ENCODE measurements around the gene PGBD2. TPM values are rescaled to one million over a fixed set of nuclear protein-coding genes. Genes with fewer than 3 reads are reported as not detected.

The PGBD2 gene
- 5.1 to 6.1 TPM (median 5.3 TPM) in 3 replicates for polyA plus RNA-seq
- polyA plus RNA-seq (2011; ENCODE audit: low read depth): 4.4 TPM
- 1.6 and 2.5 TPM in 2 replicates for polyA plus RNA-seq (2011; cell fraction: cytosol; rRNA removed)
- 11.7 and 13.1 TPM in 2 replicates for polyA plus RNA-seq (2011; cell fraction: nucleus; rRNA removed)
- polyA plus RNA-seq (2012; ENCODE audit: low replicate concordance): 3.4 and 4.8 TPM in 2 replicates
- polyA minus RNA-seq: 2.4 to 7.9 TPM (median 6.9 TPM) in 3 replicates
- polyA minus RNA-seq (2011; cell fraction: cytosol; rRNA and poly(A)+ RNA removed): 3.1 TPM
- 4.3 and 8.8 TPM in 2 replicates for polyA minus RNA-seq (2011; cell fraction: nucleus; rRNA and poly(A)+ RNA removed)

GRCh38 chr1:248906009-248906752 is at the start of gene PGBD2:
TSS of gene PGBD2 (plus strand) at chr1:248906235. CDS start at chr1:248913863, 7,628 bp downstream.
- Histone ChIP-seq H3K27ac (ENCODE audit: control insufficient read depth, insufficient read depth, low read length) (peak within 1 kb of the TSS; percentile 78), H3K4me1 (ENCODE audit: control insufficient read depth, extremely low read depth, insufficient read depth, low read length) (peaks cover 6% of the 10 kb centered on the region), H3K4me2 (ENCODE audit: control insufficient read depth, extremely low read depth, insufficient read depth, low read depth, low read length) (peak within 1 kb of the TSS; percentile 98), H4K20me1 (ENCODE audit: control insufficient read depth, extremely low read depth, insufficient read depth, low read length) (no peaks in the 10 kb centered on the region), H3K9me3 (ENCODE audit: control insufficient read depth, low read depth, low read length) (no peaks in the 10 kb centered on the region), H3K36me3 (ENCODE audit: control insufficient read depth in 2 of 2, extremely low read depth in 1 of 2, insufficient read depth in 2 of 2, low read length in 2 of 2) (no peaks in the 10 kb centered on the region), H3K4me3 (ENCODE audit: control insufficient read depth in 2 of 3, extremely low read depth in 1 of 3, insufficient read depth in 2 of 3, low read depth in 1 of 3, low read length in 3 of 3) (peak within 1 kb of the TSS; percentile 71 to 83 (median 73)), H3K79me2 (ENCODE audit: control insufficient read depth, insufficient read depth, low read length) (peaks cover 9% of the 10 kb centered on the region), H3K9me1 (ENCODE audit: control insufficient read depth, extremely low read depth, insufficient read depth, low read length) (no peaks in the 10 kb centered on the region), H2AFZ (ENCODE audit: control insufficient read depth, low read length) (peak within 1 kb of the TSS; percentile 100), H3K9ac (ENCODE audit: control insufficient read depth, extremely low read depth, insufficient read depth, low read length) (peak within 1 kb of the TSS; percentile 79), H3K27me3 (ENCODE audit: control insufficient read depth, extremely low read depth, insufficient read depth, low read length) (no peaks in the 10 kb centered on the region)
- no peak for FAIRE-seq
- dilution Hi-C loops (cut with MboI; ENCODE audit: extremely low pct_ligation_motif_present, low sequenced_read_pairs): no loop called here
- DNase-seq (ENCODE audit: low read depth, low spot score): no peak
- TF ChIP-seq CTCF (optimal IDR thresholded peaks at IDR 0.05 in 1 of 3, IDR thresholded peaks at IDR 0.05 in 1 of 3, conservative IDR thresholded peaks at IDR 0.05 in 1 of 3; ENCODE audit: extremely low read depth in 1 of 3, insufficient read depth in 2 of 3, low read length in 3 of 3) (peak; percentile 43 to 83 (median 79)), EZH2 (IDR thresholded peaks at IDR 0.05; ENCODE audit: low read length) (no peak)

- FAIRE-seq (no peak), DNase-seq (ENCODE audit: low read depth, low spot score) (no peak)
- H4K20me1 ChIP-seq (ENCODE audit: control insufficient read depth, extremely low read depth, insufficient read depth, low read length): no peaks in the 10 kb centered on the region
- H3K36me3 ChIP-seq (ENCODE audit: control insufficient read depth in 2 of 2, extremely low read depth in 1 of 2, insufficient read depth in 2 of 2, low read length in 2 of 2): peaks cover 30 to 38% of the 10 kb centered on the region in 2 experiments
- peaks cover 23% of the 10 kb centered on the region for H3K79me2 ChIP-seq (ENCODE audit: control insufficient read depth, insufficient read depth, low read length)
- no peak for TF ChIP-seq CTCF (optimal IDR thresholded peaks at IDR 0.05 in 1 of 3, IDR thresholded peaks at IDR 0.05 in 1 of 3, conservative IDR thresholded peaks at IDR 0.05 in 1 of 3; ENCODE audit: extremely low read depth in 1 of 3, insufficient read depth in 2 of 3, low read length in 3 of 3)
- dilution Hi-C loops (cut with MboI; ENCODE audit: extremely low pct_ligation_motif_present, low sequenced_read_pairs): no loop called here
- H3K4me1 ChIP-seq (ENCODE audit: control insufficient read depth, extremely low read depth, insufficient read depth, low read length): peaks cover 25% of the 10 kb centered on the region
- H3K4me2 ChIP-seq (ENCODE audit: control insufficient read depth, extremely low read depth, insufficient read depth, low read depth, low read length): peak overlapping the region; percentile 95
- no peaks in the 10 kb centered on the region for H3K9me3 ChIP-seq (ENCODE audit: control insufficient read depth, low read depth, low read length)
- H3K4me3 ChIP-seq (ENCODE audit: control insufficient read depth in 2 of 3, extremely low read depth in 1 of 3, insufficient read depth in 2 of 3, low read depth in 1 of 3, low read length in 3 of 3): peak overlapping the region; percentile 63 to 81 (median 76)
- H2AFZ ChIP-seq (ENCODE audit: control insufficient read depth, low read length): no peak overlapping the region
- H3K9ac ChIP-seq (ENCODE audit: control insufficient read depth, extremely low read depth, insufficient read depth, low read length): peak overlapping the region; percentile 85
- peak overlapping the region; percentile 86 for H3K27ac ChIP-seq (ENCODE audit: control insufficient read depth, insufficient read depth, low read length)
- no peaks in the 10 kb centered on the region for H3K27me3 ChIP-seq (ENCODE audit: control insufficient read depth, extremely low read depth, insufficient read depth, low read length)
- H3K9me1 ChIP-seq (ENCODE audit: control insufficient read depth, extremely low read depth, insufficient read depth, low read length): no peaks in the 10 kb centered on the region
These were observed 48.8 kb upstream of the PGBD2 start for GRCh38 chr1:248857201-248857600.

All from keratinocyte (primary cell).